Measurements from ENCODE around the gene GBF1.

GBF1 gene

GRCh38 chr10:102375867-102376266 lies 130.5 kb downstream of the GBF1 start:
- no peak for TF ChIP-seq CTCF (IDR thresholded peaks at IDR 0.05; ENCODE audit: low read depth, low read length)
- Histone ChIP-seq H3K4me1 (no peaks in the 10 kb centered on the region), H3K27me3 (no peaks in the 10 kb centered on the region), H3K36me3 (peaks cover 42% of the 10 kb centered on the region), H3K4me3 (ENCODE audit: low read depth, low read length) (no peak overlapping the region), H3K9me3 (no peaks in the 10 kb centered on the region)
- no peak for DNase-seq

GRCh38 chr10:102376901-102377300 lies 131.6 kb downstream of the GBF1 start:
- no peak for TF ChIP-seq CTCF (IDR thresholded peaks at IDR 0.05; ENCODE audit: low read depth, low read length)
- no peaks in the 10 kb centered on the region for H3K9me3 ChIP-seq
- DNase-seq, result no peak
- H3K4me1 ChIP-seq, result no peaks in the 10 kb centered on the region
- H3K27me3 ChIP-seq, result no peaks in the 10 kb centered on the region
- no peak overlapping the region for H3K4me3 ChIP-seq (ENCODE audit: low read depth, low read length)
- peaks cover 33% of the 10 kb centered on the region for H3K36me3 ChIP-seq

- TF ChIP-seq CTCF (IDR thresholded peaks at IDR 0.05; ENCODE audit: low read depth, low read length), result no peak
- DNase-seq, result no peak
- no peaks in the 10 kb centered on the region for H3K4me1 ChIP-seq
- no peaks in the 10 kb centered on the region for H3K9me3 ChIP-seq
- H3K4me3 ChIP-seq (ENCODE audit: low read depth, low read length), result no peak overlapping the region
- H3K27me3 ChIP-seq, result no peaks in the 10 kb centered on the region
- H3K36me3 ChIP-seq, result peaks cover 33% of the 10 kb centered on the region
Observed at GRCh38 chr10:102379383-102379782, 134.1 kb downstream of the GBF1 start.

- TF ChIP-seq CTCF (IDR thresholded peaks at IDR 0.05; ENCODE audit: low read depth, low read length), result no peak
- Histone ChIP-seq H3K4me3 (ENCODE audit: low read depth, low read length) (no peak overlapping the region), H3K9me3 (no peaks in the 10 kb centered on the region), H3K27me3 (no peaks in the 10 kb centered on the region), H3K4me1 (no peaks in the 10 kb centered on the region), H3K36me3 (peaks cover 24% of the 10 kb centered on the region)
- DNase-seq, result no peak
Observed at GRCh38 chr10:102381983-102382382, 136.7 kb downstream of the GBF1 start.

GRCh38 chr10:102382871-102383270 lies 137.5 kb downstream of the GBF1 start:
- H3K36me3 ChIP-seq, result peaks cover 24% of the 10 kb centered on the region
- no peak overlapping the region for H3K4me3 ChIP-seq (ENCODE audit: low read depth, low read length)
- H3K9me3 ChIP-seq, result no peaks in the 10 kb centered on the region
- no peak for TF ChIP-seq CTCF (IDR thresholded peaks at IDR 0.05; ENCODE audit: low read depth, low read length)
- no peaks in the 10 kb centered on the region for H3K27me3 ChIP-seq
- no peak for DNase-seq
- H3K4me1 ChIP-seq, result no peaks in the 10 kb centered on the region

GRCh38 chr10:102384053-102384452 lies 138.7 kb downstream of the GBF1 start:
- H3K9me3 ChIP-seq, result no peaks in the 10 kb centered on the region

More at GRCh38 chr10:102384053-102384452, 138.7 kb downstream of the GBF1 start:
- no peaks in the 10 kb centered on the region for H3K27me3 ChIP-seq
- DNase-seq, result no peak
- no peak overlapping the region for H3K4me3 ChIP-seq (ENCODE audit: low read depth, low read length)
- H3K36me3 ChIP-seq, result peaks cover 24% of the 10 kb centered on the region
- no peaks in the 10 kb centered on the region for H3K4me1 ChIP-seq
- peak; percentile 36 for TF ChIP-seq CTCF (IDR thresholded peaks at IDR 0.05; ENCODE audit: low read depth, low read length)
